ENCODE data around the gene MACROD2.

The MACROD2 gene

GRCh38 chr20:14757728-14758127 lies 762.4 kb downstream of the MACROD2 start:
- no peak for DNase-seq (ENCODE audit: low spot score in 2 of 2)
- Mint-ChIP-seq H3K9me3 (no peaks in the 10 kb centered on the region), H3K4me3 (no peak overlapping the region), H3K4me1 (no peaks in the 10 kb centered on the region), H3K36me3 (no peaks in the 10 kb centered on the region), H3K27ac (no peak overlapping the region), H3K27me3 (peaks cover 2% of the 10 kb centered on the region)
- no peak for ATAC-seq (ENCODE audit: low read depth)

GRCh38 chr20:14758356-14758755 lies 763.0 kb downstream of the MACROD2 start:
- no peaks in the 10 kb centered on the region for H3K9me3 Mint-ChIP-seq

GRCh38 chr20:14759979-14760378 lies 764.7 kb downstream of the MACROD2 start:
- Mint-ChIP-seq H3K27me3 (peaks cover 2% of the 10 kb centered on the region), H3K9me3 (no peaks in the 10 kb centered on the region)
- ATAC-seq (ENCODE audit: low read depth): no peak

More at GRCh38 chr20:14758356-14758755, 763.0 kb downstream of the MACROD2 start:
- no peak for ATAC-seq (ENCODE audit: low read depth)
- Mint-ChIP-seq H3K36me3 (no peaks in the 10 kb centered on the region), H3K4me1 (no peaks in the 10 kb centered on the region), H3K27me3 (peaks cover 2% of the 10 kb centered on the region), H3K27ac (no peak overlapping the region), H3K4me3 (no peak overlapping the region)
- no peak for DNase-seq (ENCODE audit: low spot score in 2 of 2)

GRCh38 chr20:14761903-14762302 lies 766.6 kb downstream of the MACROD2 start:
- Mint-ChIP-seq H3K4me1 (no peaks in the 10 kb centered on the region), H3K36me3 (no peaks in the 10 kb centered on the region), H3K27ac (no peak overlapping the region), H3K4me3 (no peak overlapping the region), H3K27me3 (peaks cover 2% of the 10 kb centered on the region), H3K9me3 (no peaks in the 10 kb centered on the region)
- DNase-seq (ENCODE audit: low spot score in 2 of 2): no peak
- no peak for ATAC-seq (ENCODE audit: low read depth)

More at GRCh38 chr20:14759979-14760378, 764.7 kb downstream of the MACROD2 start:
- H3K36me3 Mint-ChIP-seq: no peaks in the 10 kb centered on the region
- no peak overlapping the region for H3K4me3 Mint-ChIP-seq
- H3K4me1 Mint-ChIP-seq: no peaks in the 10 kb centered on the region
- DNase-seq (ENCODE audit: low spot score in 2 of 2): no peak
- no peak overlapping the region for H3K27ac Mint-ChIP-seq

- H3K27ac Mint-ChIP-seq: no peak overlapping the region
- H3K4me3 Mint-ChIP-seq: no peak overlapping the region
- DNase-seq (ENCODE audit: low spot score in 2 of 2) (no peak), ATAC-seq (ENCODE audit: low read depth) (no peak)
- H3K36me3 Mint-ChIP-seq: no peaks in the 10 kb centered on the region
- no peaks in the 10 kb centered on the region for H3K4me1 Mint-ChIP-seq
- H3K27me3 Mint-ChIP-seq: peaks cover 2% of the 10 kb centered on the region
- peaks cover 2% of the 10 kb centered on the region for H3K9me3 Mint-ChIP-seq
Measured at GRCh38 chr20:14764511-14765369, 769.4 kb downstream of the MACROD2 start.

GRCh38 chr20:14765370-14765701 lies 770.0 kb downstream of the MACROD2 start:
- no peak overlapping the region for H3K27ac Mint-ChIP-seq
- no peak overlapping the region for H3K4me3 Mint-ChIP-seq
- H3K36me3 Mint-ChIP-seq: no peaks in the 10 kb centered on the region
- H3K27me3 Mint-ChIP-seq: peaks cover 2% of the 10 kb centered on the region
- no peaks in the 10 kb centered on the region for H3K4me1 Mint-ChIP-seq
- ATAC-seq (ENCODE audit: low read depth): no peak
- H3K9me3 Mint-ChIP-seq: peaks cover 2% of the 10 kb centered on the region
- DNase-seq (ENCODE audit: low spot score in 2 of 2): no peak

GRCh38 chr20:14773486-14773885 lies 778.2 kb downstream of the MACROD2 start:
- H3K4me1 Mint-ChIP-seq: no peaks in the 10 kb centered on the region
- ATAC-seq (ENCODE audit: low read depth) (no peak), DNase-seq (ENCODE audit: low spot score in 2 of 2) (no peak)
- no peak overlapping the region for H3K4me3 Mint-ChIP-seq
- no peaks in the 10 kb centered on the region for H3K36me3 Mint-ChIP-seq
- H3K9me3 Mint-ChIP-seq: no peaks in the 10 kb centered on the region
- H3K27me3 Mint-ChIP-seq: no peaks in the 10 kb centered on the region
- no peak overlapping the region for H3K27ac Mint-ChIP-seq

- ATAC-seq (ENCODE audit: low read depth) (no peak), DNase-seq (ENCODE audit: low spot score in 2 of 2) (no peak)
- H3K36me3 Mint-ChIP-seq: no peaks in the 10 kb centered on the region
- H3K9me3 Mint-ChIP-seq: no peaks in the 10 kb centered on the region
- no peaks in the 10 kb centered on the region for H3K4me1 Mint-ChIP-seq
- H3K27me3 Mint-ChIP-seq: no peaks in the 10 kb centered on the region
- no peak overlapping the region for H3K27ac Mint-ChIP-seq
- H3K4me3 Mint-ChIP-seq: no peak overlapping the region
Measured at GRCh38 chr20:14775778-14776177, 780.5 kb downstream of the MACROD2 start.

- no peak for ATAC-seq (ENCODE audit: low read depth)
Measured at GRCh38 chr20:14777591-14777990, 782.3 kb downstream of the MACROD2 start.

GRCh38 chr20:14778096-14778495 lies 782.8 kb downstream of the MACROD2 start:
- no peak for DNase-seq (ENCODE audit: low spot score in 2 of 2)

More at GRCh38 chr20:14777591-14777990, 782.3 kb downstream of the MACROD2 start:
- peaks cover under 1% of the 10 kb centered on the region for H3K27me3 Mint-ChIP-seq
- H3K36me3 Mint-ChIP-seq: no peaks in the 10 kb centered on the region
- H3K4me3 Mint-ChIP-seq: no peak overlapping the region
- no peak overlapping the region for H3K27ac Mint-ChIP-seq
- no peaks in the 10 kb centered on the region for H3K9me3 Mint-ChIP-seq
- H3K4me1 Mint-ChIP-seq: no peaks in the 10 kb centered on the region
- no peak for DNase-seq (ENCODE audit: low spot score in 2 of 2)

GRCh38 chr20:14778875-14779274 lies 783.6 kb downstream of the MACROD2 start:
- Mint-ChIP-seq H3K27me3 (peaks cover 1% of the 10 kb centered on the region), H3K4me3 (no peak overlapping the region), H3K9me3 (no peaks in the 10 kb centered on the region), H3K4me1 (no peaks in the 10 kb centered on the region), H3K27ac (no peak overlapping the region), H3K36me3 (no peaks in the 10 kb centered on the region)
- DNase-seq (ENCODE audit: low spot score in 2 of 2) (no peak), ATAC-seq (ENCODE audit: low read depth) (no peak)

More at GRCh38 chr20:14778096-14778495, 782.8 kb downstream of the MACROD2 start:
- no peak for ATAC-seq (ENCODE audit: low read depth)
- Mint-ChIP-seq H3K4me1 (no peaks in the 10 kb centered on the region), H3K9me3 (no peaks in the 10 kb centered on the region), H3K4me3 (no peak overlapping the region), H3K27me3 (peaks cover 1% of the 10 kb centered on the region), H3K27ac (no peak overlapping the region), H3K36me3 (no peaks in the 10 kb centered on the region)

GRCh38 chr20:14780508-14780907 lies 785.2 kb downstream of the MACROD2 start:
- no peak overlapping the region for H3K4me3 Mint-ChIP-seq
- DNase-seq (ENCODE audit: low spot score in 2 of 2) (no peak), ATAC-seq (ENCODE audit: low read depth) (no peak)
- no peak overlapping the region for H3K27ac Mint-ChIP-seq
- H3K4me1 Mint-ChIP-seq: no peaks in the 10 kb centered on the region
- no peaks in the 10 kb centered on the region for H3K36me3 Mint-ChIP-seq
- peaks cover 1% of the 10 kb centered on the region for H3K27me3 Mint-ChIP-seq
- H3K9me3 Mint-ChIP-seq: no peaks in the 10 kb centered on the region

- Mint-ChIP-seq H3K9me3 (no peaks in the 10 kb centered on the region), H3K27ac (no peak overlapping the region), H3K36me3 (no peaks in the 10 kb centered on the region), H3K4me1 (no peaks in the 10 kb centered on the region), H3K4me3 (no peak overlapping the region), H3K27me3 (peaks cover 1% of the 10 kb centered on the region)
- ATAC-seq (ENCODE audit: low read depth) (no peak), DNase-seq (ENCODE audit: low spot score in 2 of 2) (no peak)
Measured at GRCh38 chr20:14782731-14783130, 787.4 kb downstream of the MACROD2 start.

- Mint-ChIP-seq H3K4me3 (no peak overlapping the region), H3K9me3 (no peaks in the 10 kb centered on the region), H3K36me3 (no peaks in the 10 kb centered on the region), H3K27ac (no peak overlapping the region), H3K27me3 (peaks cover 1% of the 10 kb centered on the region), H3K4me1 (no peaks in the 10 kb centered on the region)
- DNase-seq (ENCODE audit: low spot score in 2 of 2): no peak
- ATAC-seq (ENCODE audit: low read depth): no peak
Measured at GRCh38 chr20:14783766-14784165, 788.5 kb downstream of the MACROD2 start.
